ENCODE results near the gene SRSF3.

DNA sequence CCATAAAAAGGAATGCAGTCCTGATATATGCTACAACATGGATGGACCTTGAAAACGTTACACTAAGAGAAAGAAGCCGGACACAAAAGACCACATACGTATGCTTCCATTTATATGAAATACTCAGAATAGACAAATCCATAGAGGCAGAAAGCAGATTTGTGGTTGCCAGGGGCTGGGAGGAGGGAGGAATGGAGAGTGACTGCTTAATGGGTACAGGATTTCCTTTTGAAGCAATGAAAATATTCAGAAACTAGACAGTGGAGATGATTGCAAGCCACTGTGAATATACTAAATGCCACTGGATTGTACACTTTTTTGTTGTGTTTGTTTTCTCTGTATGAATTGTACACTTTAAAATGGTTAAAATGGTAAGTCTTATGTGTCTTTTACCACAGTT lies 54.9 kb downstream of the SRSF3 start:
- TF ChIP-seq, protein P1, sequence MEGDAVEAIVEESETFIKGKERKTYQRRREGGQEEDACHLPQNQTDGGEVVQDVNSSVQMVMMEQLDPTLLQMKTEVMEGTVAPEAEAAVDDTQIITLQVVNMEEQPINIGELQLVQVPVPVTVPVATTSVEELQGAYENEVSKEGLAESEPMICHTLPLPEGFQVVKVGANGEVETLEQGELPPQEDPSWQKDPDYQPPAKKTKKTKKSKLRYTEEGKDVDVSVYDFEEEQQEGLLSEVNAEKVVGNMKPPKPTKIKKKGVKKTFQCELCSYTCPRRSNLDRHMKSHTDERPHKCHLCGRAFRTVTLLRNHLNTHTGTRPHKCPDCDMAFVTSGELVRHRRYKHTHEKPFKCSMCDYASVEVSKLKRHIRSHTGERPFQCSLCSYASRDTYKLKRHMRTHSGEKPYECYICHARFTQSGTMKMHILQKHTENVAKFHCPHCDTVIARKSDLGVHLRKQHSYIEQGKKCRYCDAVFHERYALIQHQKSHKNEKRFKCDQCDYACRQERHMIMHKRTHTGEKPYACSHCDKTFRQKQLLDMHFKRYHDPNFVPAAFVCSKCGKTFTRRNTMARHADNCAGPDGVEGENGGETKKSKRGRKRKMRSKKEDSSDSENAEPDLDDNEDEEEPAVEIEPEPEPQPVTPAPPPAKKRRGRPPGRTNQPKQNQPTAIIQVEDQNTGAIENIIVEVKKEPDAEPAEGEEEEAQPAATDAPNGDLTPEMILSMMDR (IDR thresholded peaks at IDR 0.05 in 8 of 11, conservative IDR thresholded peaks at IDR 0.05 in 3 of 11), result no peak
- TF ChIP-seq POLR2A (IDR thresholded peaks at IDR 0.05), result no peak
